ENCODE data around the gene TLR1.

GRCh38 chr4:38811297-38811696 lies 6.7 kb upstream of the TLR1 start:
- TF ChIP-seq USF2 (CRISPR knock-in tag; IDR thresholded peaks at IDR 0.05): no peak
- TF ChIP-seq, protein P1, sequence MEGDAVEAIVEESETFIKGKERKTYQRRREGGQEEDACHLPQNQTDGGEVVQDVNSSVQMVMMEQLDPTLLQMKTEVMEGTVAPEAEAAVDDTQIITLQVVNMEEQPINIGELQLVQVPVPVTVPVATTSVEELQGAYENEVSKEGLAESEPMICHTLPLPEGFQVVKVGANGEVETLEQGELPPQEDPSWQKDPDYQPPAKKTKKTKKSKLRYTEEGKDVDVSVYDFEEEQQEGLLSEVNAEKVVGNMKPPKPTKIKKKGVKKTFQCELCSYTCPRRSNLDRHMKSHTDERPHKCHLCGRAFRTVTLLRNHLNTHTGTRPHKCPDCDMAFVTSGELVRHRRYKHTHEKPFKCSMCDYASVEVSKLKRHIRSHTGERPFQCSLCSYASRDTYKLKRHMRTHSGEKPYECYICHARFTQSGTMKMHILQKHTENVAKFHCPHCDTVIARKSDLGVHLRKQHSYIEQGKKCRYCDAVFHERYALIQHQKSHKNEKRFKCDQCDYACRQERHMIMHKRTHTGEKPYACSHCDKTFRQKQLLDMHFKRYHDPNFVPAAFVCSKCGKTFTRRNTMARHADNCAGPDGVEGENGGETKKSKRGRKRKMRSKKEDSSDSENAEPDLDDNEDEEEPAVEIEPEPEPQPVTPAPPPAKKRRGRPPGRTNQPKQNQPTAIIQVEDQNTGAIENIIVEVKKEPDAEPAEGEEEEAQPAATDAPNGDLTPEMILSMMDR (IDR thresholded peaks at IDR 0.05): no peak
- TF ChIP-seq ATF3 (CRISPR knock-in tag; conservative IDR thresholded peaks at IDR 0.05): no peak
- TF ChIP-seq IRF2 (CRISPR knock-in tag; IDR thresholded peaks at IDR 0.05; ENCODE audit: borderline replicate concordance, low read depth): no peak
- TF ChIP-seq ZNF138 (CRISPR knock-in tag; conservative IDR thresholded peaks at IDR 0.05): no peak
- no peak for TF ChIP-seq ELF4 (CRISPR knock-in tag; IDR thresholded peaks at IDR 0.05; ENCODE audit: low read depth)
- TF ChIP-seq, protein P2, sequence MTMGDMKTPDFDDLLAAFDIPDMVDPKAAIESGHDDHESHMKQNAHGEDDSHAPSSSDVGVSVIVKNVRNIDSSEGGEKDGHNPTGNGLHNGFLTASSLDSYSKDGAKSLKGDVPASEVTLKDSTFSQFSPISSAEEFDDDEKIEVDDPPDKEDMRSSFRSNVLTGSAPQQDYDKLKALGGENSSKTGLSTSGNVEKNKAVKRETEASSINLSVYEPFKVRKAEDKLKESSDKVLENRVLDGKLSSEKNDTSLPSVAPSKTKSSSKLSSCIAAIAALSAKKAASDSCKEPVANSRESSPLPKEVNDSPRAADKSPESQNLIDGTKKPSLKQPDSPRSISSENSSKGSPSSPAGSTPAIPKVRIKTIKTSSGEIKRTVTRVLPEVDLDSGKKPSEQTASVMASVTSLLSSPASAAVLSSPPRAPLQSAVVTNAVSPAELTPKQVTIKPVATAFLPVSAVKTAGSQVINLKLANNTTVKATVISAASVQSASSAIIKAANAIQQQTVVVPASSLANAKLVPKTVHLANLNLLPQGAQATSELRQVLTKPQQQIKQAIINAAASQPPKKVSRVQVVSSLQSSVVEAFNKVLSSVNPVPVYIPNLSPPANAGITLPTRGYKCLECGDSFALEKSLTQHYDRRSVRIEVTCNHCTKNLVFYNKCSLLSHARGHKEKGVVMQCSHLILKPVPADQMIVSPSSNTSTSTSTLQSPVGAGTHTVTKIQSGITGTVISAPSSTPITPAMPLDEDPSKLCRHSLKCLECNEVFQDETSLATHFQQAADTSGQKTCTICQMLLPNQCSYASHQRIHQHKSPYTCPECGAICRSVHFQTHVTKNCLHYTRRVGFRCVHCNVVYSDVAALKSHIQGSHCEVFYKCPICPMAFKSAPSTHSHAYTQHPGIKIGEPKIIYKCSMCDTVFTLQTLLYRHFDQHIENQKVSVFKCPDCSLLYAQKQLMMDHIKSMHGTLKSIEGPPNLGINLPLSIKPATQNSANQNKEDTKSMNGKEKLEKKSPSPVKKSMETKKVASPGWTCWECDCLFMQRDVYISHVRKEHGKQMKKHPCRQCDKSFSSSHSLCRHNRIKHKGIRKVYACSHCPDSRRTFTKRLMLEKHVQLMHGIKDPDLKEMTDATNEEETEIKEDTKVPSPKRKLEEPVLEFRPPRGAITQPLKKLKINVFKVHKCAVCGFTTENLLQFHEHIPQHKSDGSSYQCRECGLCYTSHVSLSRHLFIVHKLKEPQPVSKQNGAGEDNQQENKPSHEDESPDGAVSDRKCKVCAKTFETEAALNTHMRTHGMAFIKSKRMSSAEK (CRISPR knock-in tag; IDR thresholded peaks at IDR 0.05; ENCODE audit: borderline replicate concordance): no peak
- TF ChIP-seq, protein P3, sequence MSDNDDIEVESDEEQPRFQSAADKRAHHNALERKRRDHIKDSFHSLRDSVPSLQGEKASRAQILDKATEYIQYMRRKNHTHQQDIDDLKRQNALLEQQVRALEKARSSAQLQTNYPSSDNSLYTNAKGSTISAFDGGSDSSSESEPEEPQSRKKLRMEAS (CRISPR knock-in tag; IDR thresholded peaks at IDR 0.05): no peak
- no peak for TF ChIP-seq ZNF416 (CRISPR knock-in tag; IDR thresholded peaks at IDR 0.05)
- TF ChIP-seq TP53 (CRISPR knock-in tag; IDR thresholded peaks at IDR 0.05): no peak
- no peak for TF ChIP-seq CREB1 (CRISPR knock-in tag; IDR thresholded peaks at IDR 0.05)
